ENCODE measurements around the gene CDK13. TPM values are rescaled to one million over a fixed set of nuclear protein-coding genes. Genes with fewer than 3 reads are reported as not detected.
"Not testable (repeated sequence)": the region's sequence is repeated elsewhere in the genome, so short reads cannot be mapped to it uniquely, and the experiment has no call there.

Gene CDK13
- total and polyA plus RNA-seq, 2 donors (not counting 3 experiments of a cell fraction or from before 2014, with no cell fraction given), result 24.5 to 56.7 TPM

- H3K36me3 ChIP-seq (ENCODE audit: control insufficient read depth in 2 of 2, extremely low read depth in 1 of 2, insufficient read depth in 2 of 2, low read length in 2 of 2); FAIRE-seq; H3K9me3 ChIP-seq (replicated peaks; ENCODE audit: control insufficient read depth, insufficient read depth, low read length); H3K9me1 ChIP-seq (replicated peaks; ENCODE audit: control insufficient read depth, extremely low read depth, insufficient read depth, low read length); H3K27ac ChIP-seq (ENCODE audit: insufficient read depth, low read depth, low read length); H3K4me2 ChIP-seq (ENCODE audit: insufficient read depth, low read length); H3K9ac ChIP-seq (replicated peaks; ENCODE audit: extremely low read depth, insufficient read depth, low read length); BruUV-seq (replicated peaks); H2AFZ ChIP-seq (ENCODE audit: low read depth, low read length); H3K4me1 ChIP-seq (ENCODE audit: control insufficient read depth, extremely low read depth, insufficient read depth, low read length); DNase-seq (ENCODE audit: low read depth, low spot score); POLR2A ChIA-PET; CTCF ChIA-PET; H3K4me3 ChIP-seq (replicated peaks in 1 of 3; ENCODE audit: insufficient read depth in 1 of 3, low read depth in 1 of 3, low read length in 3 of 3); H4K20me1 ChIP-seq (replicated peaks; ENCODE audit: control insufficient read depth, extremely low read depth, insufficient read depth, low read length); dilution Hi-C loops (cut with MboI; ENCODE audit: extremely low pct_ligation_motif_present, low sequenced_read_pairs); H3K79me2 ChIP-seq (ENCODE audit: control insufficient read depth, insufficient read depth, low read length); H3K27me3 ChIP-seq (ENCODE audit: control insufficient read depth in 2 of 2, insufficient read depth in 2 of 2, low read length in 2 of 2): not testable (repeated sequence)
- intact Hi-C loops (cut with micrococcal nuclease), result loop anchor here (10.0 kb wide), 1 partner anchor 1565 kb away; the partner anchor contains the start of gene INHBA
Observed at GRCh38 chr7:40139891-40140290, 189.8 kb downstream of the CDK13 start.

- H3K9me1 ChIP-seq (replicated peaks; ENCODE audit: control insufficient read depth, extremely low read depth, insufficient read depth, low read length); dilution Hi-C loops (cut with MboI; ENCODE audit: extremely low pct_ligation_motif_present, low sequenced_read_pairs); H3K4me2 ChIP-seq (ENCODE audit: insufficient read depth, low read length); H4K20me1 ChIP-seq (replicated peaks; ENCODE audit: control insufficient read depth, extremely low read depth, insufficient read depth, low read length); H3K4me3 ChIP-seq (replicated peaks in 1 of 3; ENCODE audit: insufficient read depth in 1 of 3, low read depth in 1 of 3, low read length in 3 of 3); H3K27me3 ChIP-seq (ENCODE audit: control insufficient read depth in 2 of 2, insufficient read depth in 2 of 2, low read length in 2 of 2); H3K9ac ChIP-seq (replicated peaks; ENCODE audit: extremely low read depth, insufficient read depth, low read length); H2AFZ ChIP-seq (ENCODE audit: low read depth, low read length); H3K9me3 ChIP-seq (replicated peaks; ENCODE audit: control insufficient read depth, insufficient read depth, low read length); POLR2A ChIA-PET; CTCF ChIA-PET; H3K27ac ChIP-seq (ENCODE audit: insufficient read depth, low read depth, low read length); BruUV-seq (replicated peaks); DNase-seq (ENCODE audit: low read depth, low spot score); FAIRE-seq; intact Hi-C loops (cut with micrococcal nuclease); H3K4me1 ChIP-seq (ENCODE audit: control insufficient read depth, extremely low read depth, insufficient read depth, low read length); H3K79me2 ChIP-seq (ENCODE audit: control insufficient read depth, insufficient read depth, low read length); H3K36me3 ChIP-seq (ENCODE audit: control insufficient read depth in 2 of 2, extremely low read depth in 1 of 2, insufficient read depth in 2 of 2, low read length in 2 of 2): not testable (repeated sequence)
Observed at GRCh38 chr7:40141916-40142315, 191.9 kb downstream of the CDK13 start.

- H3K27ac ChIP-seq (ENCODE audit: insufficient read depth, low read depth, low read length); H3K9ac ChIP-seq (replicated peaks; ENCODE audit: extremely low read depth, insufficient read depth, low read length); POLR2A ChIA-PET; H3K79me2 ChIP-seq (ENCODE audit: control insufficient read depth, insufficient read depth, low read length); BruUV-seq (replicated peaks); DNase-seq (ENCODE audit: low read depth, low spot score); H3K4me2 ChIP-seq (ENCODE audit: insufficient read depth, low read length); H3K4me1 ChIP-seq (ENCODE audit: control insufficient read depth, extremely low read depth, insufficient read depth, low read length); H4K20me1 ChIP-seq (replicated peaks; ENCODE audit: control insufficient read depth, extremely low read depth, insufficient read depth, low read length); CTCF ChIA-PET; H2AFZ ChIP-seq (ENCODE audit: low read depth, low read length); H3K27me3 ChIP-seq (ENCODE audit: control insufficient read depth in 2 of 2, insufficient read depth in 2 of 2, low read length in 2 of 2); FAIRE-seq; H3K4me3 ChIP-seq (replicated peaks in 1 of 3; ENCODE audit: insufficient read depth in 1 of 3, low read depth in 1 of 3, low read length in 3 of 3); intact Hi-C loops (cut with micrococcal nuclease); H3K9me1 ChIP-seq (replicated peaks; ENCODE audit: control insufficient read depth, extremely low read depth, insufficient read depth, low read length); H3K9me3 ChIP-seq (replicated peaks; ENCODE audit: control insufficient read depth, insufficient read depth, low read length); dilution Hi-C loops (cut with MboI; ENCODE audit: extremely low pct_ligation_motif_present, low sequenced_read_pairs); H3K36me3 ChIP-seq (ENCODE audit: control insufficient read depth in 2 of 2, extremely low read depth in 1 of 2, insufficient read depth in 2 of 2, low read length in 2 of 2): not testable (repeated sequence)
Observed at GRCh38 chr7:40145596-40146130, 195.6 kb downstream of the CDK13 start.
